ENCODE data around the gene PRDM16. TPM values are rescaled to one million over a fixed set of nuclear protein-coding genes. Genes with fewer than 3 reads are reported as not detected.

PRDM16 gene
- total and polyA plus RNA-seq, 2 of the 13 experiments (the other 11 are each of a cell fraction or from before 2014, with no cell fraction given) = 0.15 to 0.81 TPM

GRCh38 chr1:3249631-3250501 lies 180.9 kb downstream of the PRDM16 start (continued):
- no peak for TF ChIP-seq HMGXB3 (CRISPR knock-in tag; IDR thresholded peaks at IDR 0.05; ENCODE audit: borderline replicate concordance)
- TF ChIP-seq, protein P1, sequence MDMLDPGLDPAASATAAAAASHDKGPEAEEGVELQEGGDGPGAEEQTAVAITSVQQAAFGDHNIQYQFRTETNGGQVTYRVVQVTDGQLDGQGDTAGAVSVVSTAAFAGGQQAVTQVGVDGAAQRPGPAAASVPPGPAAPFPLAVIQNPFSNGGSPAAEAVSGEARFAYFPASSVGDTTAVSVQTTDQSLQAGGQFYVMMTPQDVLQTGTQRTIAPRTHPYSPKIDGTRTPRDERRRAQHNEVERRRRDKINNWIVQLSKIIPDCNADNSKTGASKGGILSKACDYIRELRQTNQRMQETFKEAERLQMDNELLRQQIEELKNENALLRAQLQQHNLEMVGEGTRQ (IDR thresholded peaks at IDR 0.05; ENCODE audit: low read depth, low read length) = no peak
- TF ChIP-seq, protein P1 (CRISPR knock-in tag; IDR thresholded peaks at IDR 0.05; ENCODE audit: borderline replicate concordance) = no peak
- TF ChIP-seq HCFC1 (IDR thresholded peaks at IDR 0.05; ENCODE audit: low read depth, low read length) = no peak
- peak; percentile 66; the same call in 1 of the 2 replicates for TF ChIP-seq KDM6A (CRISPR knock-in tag; IDR thresholded peaks at IDR 0.05; ENCODE audit: low read depth)
- no peak for TF ChIP-seq PHB2 (IDR thresholded peaks at IDR 0.05; ENCODE audit: partially characterized antibody)
- TF ChIP-seq REPIN1 (CRISPR knock-in tag; IDR thresholded peaks at IDR 0.05; ENCODE audit: borderline replicate concordance, low read depth) = no peak
- no peak for TF ChIP-seq HOXA7 (CRISPR knock-in tag; IDR thresholded peaks at IDR 0.05)
- TF ChIP-seq POLR2G (IDR thresholded peaks at IDR 0.05; ENCODE audit: low read depth, low read length) = no peak
- TF ChIP-seq ZNF788 (CRISPR knock-in tag; IDR thresholded peaks at IDR 0.05; ENCODE audit: borderline replicate concordance) = peak; percentile 29; the same call in 1 of the 2 replicates
- TF ChIP-seq BRF2 (CRISPR knock-in tag; IDR thresholded peaks at IDR 0.05) = no peak
- TF ChIP-seq MXD3 (CRISPR knock-in tag; IDR thresholded peaks at IDR 0.05) = no peak
- TF ChIP-seq NFKB2 (CRISPR knock-in tag; IDR thresholded peaks at IDR 0.05; ENCODE audit: borderline replicate concordance) = no peak
- no peak for TF ChIP-seq STAT6 (CRISPR knock-in tag; IDR thresholded peaks at IDR 0.05; ENCODE audit: borderline replicate concordance)
- no peak for TF ChIP-seq KDM5A (IDR thresholded peaks at IDR 0.05; ENCODE audit: borderline replicate concordance, low read length)
- TF ChIP-seq ZNF747 (CRISPR knock-in tag; IDR thresholded peaks at IDR 0.05; ENCODE audit: borderline replicate concordance) = no peak
- no peak for TF ChIP-seq ZNF720 (CRISPR knock-in tag; IDR thresholded peaks at IDR 0.05)
- TF ChIP-seq ZNF274 (CRISPR knock-in tag; IDR thresholded peaks at IDR 0.05) = 0 out of 2 replicates have a peak, but pooled peaks have one; percentile 9
